Smooth muscle cell (in vitro differentiated cells): ENCODE measurements around the gene MRPS15. TPM values are rescaled to one million over a fixed set of nuclear protein-coding genes. Genes with fewer than 3 reads are reported as not detected.

Experiments
- DNase-seq: peaks from one replicate; lab custom pipeline; 2025; ENCODE audit not compliant: unreplicated experiment; lab: John Stamatoyannopoulos, UW
- H2AFZ ChIP-seq: fragments of 200-600 bp; sonication (generic); 2 replicates; pipeline ENCODE4 v1.6.0; 2016; ENCODE audit warnings: antibody characterized with exemption, low read depth, mild to moderate bottlenecking
- H3F3A ChIP-seq: fragments of 200-600 bp; sonication (generic); 2 replicates; pipeline ENCODE4 v1.6.0; 2017; ENCODE audit warnings: antibody characterized with exemption, low read depth
- H3K27ac ChIP-seq: fragments of 200-600 bp; sonication (generic); 2 replicates; pipeline ENCODE4 v1.5.1; 2016; ENCODE audit warnings: low read depth, mild to moderate bottlenecking
- H3K27me3 ChIP-seq: fragments of 200-600 bp; sonication (generic); 2 replicates; pipeline ENCODE4 v1.6.1; 2016; ENCODE audit warnings: low read depth, mild to moderate bottlenecking
- H3K36me3 ChIP-seq: fragments of 200-600 bp; sonication (generic); 2 replicates; pipeline ENCODE4 v1.5.1; 2016; ENCODE audit warnings: low read depth
- H3K4me1 ChIP-seq: fragments of 200-600 bp; sonication (generic); 2 replicates; pipeline ENCODE4 v1.5.1; 2016; ENCODE audit warnings: low read depth
- H3K4me2 ChIP-seq: fragments of 200-600 bp; sonication (generic); 2 replicates; pipeline ENCODE4 v1.6.0; 2016; ENCODE audit warnings: mild to moderate bottlenecking
- H3K4me3 ChIP-seq: fragments of 200-600 bp; sonication (generic); 2 replicates; pipeline ENCODE4 v1.5.1; 2016; ENCODE audit warnings: mild to moderate bottlenecking
- H3K79me2 ChIP-seq: fragments of 200-600 bp; sonication (generic); 2 replicates; pipeline ENCODE4 v1.6.0; 2016; ENCODE audit warnings: low read depth, mild to moderate bottlenecking
- H3K9ac ChIP-seq: fragments of 200-600 bp; sonication (generic); 2 replicates; pipeline ENCODE4 v1.6.0; 2016; ENCODE audit warnings: low read depth
- H3K9me3 ChIP-seq: fragments of 200-600 bp; sonication (generic); replicated peaks from 2 replicates; pipeline ENCODE4 v1.5.1; 2016; ENCODE audit warnings: low read depth
- H4K20me1 ChIP-seq: fragments of 200-600 bp; sonication (generic); 2 replicates; pipeline ENCODE4 v1.6.0; 2016; ENCODE audit warnings: low read depth
- WGBS: methylation state at CpG from one replicate; pipeline ENCODE4 v1.1.7; 2016; ENCODE audit warnings: low lambda C conversion rate; 5-methylcytosine and 5-hydroxymethylcytosine counted together
- polyA plus RNA-seq: library from polyadenylated mRNA; unstranded; fragments of >200 nt; fragmentation: Nextera tagmentation; extraction: Ambion mirVana; gene quantifications from 2 replicates; pipeline ENCODE4 v1.2.1, GENCODE V29; 2016
- total RNA-seq: library from RNA; depleted of rRNA; stranded (reverse); fragments of >200 nt; gene quantifications from 2 replicates; pipeline ENCODE4 v1.2.3, GENCODE V29; 2014
- TF ChIP-seq, protein P1 (sequence below): fragments of 200-600 bp; sonication (generic); IDR thresholded peaks from 2 replicates; pipeline ENCODE4 v1.5.1; 2017; ENCODE audit warnings: borderline replicate concordance, mild to moderate bottlenecking, antibody characterized with exemption; ENCODE audit not compliant: insufficient read depth, poor library complexity, severe bottlenecking

The MRPS15 gene
- total and polyA plus RNA-seq, 2 experiments from 2014 or later, result 78.3 to 141 TPM

DNA sequence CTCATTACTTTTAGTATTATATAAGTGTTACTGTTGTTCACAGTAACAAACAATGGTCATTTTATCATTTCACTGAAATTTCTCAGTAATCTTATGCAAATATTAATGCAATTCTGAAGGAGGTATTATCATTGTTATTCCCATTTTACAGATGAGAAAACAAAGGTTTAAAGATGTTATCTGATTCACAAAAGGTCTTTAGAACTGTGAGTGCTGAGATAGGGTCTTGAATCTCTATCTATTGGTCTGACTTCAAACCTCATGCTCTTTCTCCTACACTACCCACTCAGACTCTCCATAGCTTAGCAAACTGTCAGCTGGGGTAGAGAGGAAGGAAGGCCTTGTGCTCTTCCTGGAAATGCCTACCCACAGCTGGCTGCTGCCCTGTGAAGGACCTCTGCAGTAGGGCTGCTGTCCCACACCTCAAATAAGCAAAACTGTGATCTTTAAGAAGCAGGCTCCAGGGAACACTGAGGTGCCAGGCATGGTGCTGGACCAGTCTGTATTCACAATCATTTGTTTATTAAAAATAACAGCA, 7.7 kb downstream of the MRPS15 start:
- no peaks in the 10 kb centered on the region for H3K27me3 ChIP-seq
- H4K20me1 ChIP-seq, result no peaks in the 10 kb centered on the region
- H3K4me1 ChIP-seq, result no peaks in the 10 kb centered on the region
- no peak overlapping the region for H2AFZ ChIP-seq
- H3F3A ChIP-seq, result no peaks in the 10 kb centered on the region
- H3K36me3 ChIP-seq, result peaks cover 9% of the 10 kb centered on the region
- H3K79me2 ChIP-seq, result no peaks in the 10 kb centered on the region
- TF ChIP-seq, protein P1, sequence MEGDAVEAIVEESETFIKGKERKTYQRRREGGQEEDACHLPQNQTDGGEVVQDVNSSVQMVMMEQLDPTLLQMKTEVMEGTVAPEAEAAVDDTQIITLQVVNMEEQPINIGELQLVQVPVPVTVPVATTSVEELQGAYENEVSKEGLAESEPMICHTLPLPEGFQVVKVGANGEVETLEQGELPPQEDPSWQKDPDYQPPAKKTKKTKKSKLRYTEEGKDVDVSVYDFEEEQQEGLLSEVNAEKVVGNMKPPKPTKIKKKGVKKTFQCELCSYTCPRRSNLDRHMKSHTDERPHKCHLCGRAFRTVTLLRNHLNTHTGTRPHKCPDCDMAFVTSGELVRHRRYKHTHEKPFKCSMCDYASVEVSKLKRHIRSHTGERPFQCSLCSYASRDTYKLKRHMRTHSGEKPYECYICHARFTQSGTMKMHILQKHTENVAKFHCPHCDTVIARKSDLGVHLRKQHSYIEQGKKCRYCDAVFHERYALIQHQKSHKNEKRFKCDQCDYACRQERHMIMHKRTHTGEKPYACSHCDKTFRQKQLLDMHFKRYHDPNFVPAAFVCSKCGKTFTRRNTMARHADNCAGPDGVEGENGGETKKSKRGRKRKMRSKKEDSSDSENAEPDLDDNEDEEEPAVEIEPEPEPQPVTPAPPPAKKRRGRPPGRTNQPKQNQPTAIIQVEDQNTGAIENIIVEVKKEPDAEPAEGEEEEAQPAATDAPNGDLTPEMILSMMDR, result no peak
- H3K9ac ChIP-seq, result no peak overlapping the region
- H3K27ac ChIP-seq, result no peak overlapping the region
- H3K4me3 ChIP-seq, result no peak overlapping the region
- DNase-seq, result no peak
- no peak overlapping the region for H3K4me2 ChIP-seq
- no peaks in the 10 kb centered on the region for H3K9me3 ChIP-seq

DNA sequence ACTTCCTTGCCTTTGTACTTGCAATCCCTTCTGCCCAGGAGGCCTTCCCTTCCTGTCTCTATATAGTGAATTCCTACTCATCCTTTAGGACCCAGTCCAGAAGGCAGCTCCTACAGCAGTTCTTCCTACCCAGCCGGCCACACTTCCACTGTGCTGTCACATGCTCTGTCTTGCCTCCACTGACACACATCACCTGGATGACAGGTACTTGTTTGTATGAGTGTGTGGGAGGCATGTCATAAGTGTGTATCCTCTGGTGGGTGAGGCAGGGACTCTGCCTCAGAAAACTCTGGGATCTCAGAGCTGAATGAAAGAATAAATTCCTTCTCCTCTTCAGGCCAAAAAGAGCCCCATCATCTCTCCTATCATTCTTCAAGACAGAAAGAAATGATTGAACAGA, 8.8 kb downstream of the MRPS15 start:
- no peak for DNase-seq
- H3K4me1 ChIP-seq, result no peaks in the 10 kb centered on the region
- H3K9me3 ChIP-seq, result no peaks in the 10 kb centered on the region
- TF ChIP-seq, protein P1, result no peak
- H3K4me2 ChIP-seq, result no peak overlapping the region
- no peaks in the 10 kb centered on the region for H4K20me1 ChIP-seq
- WGBS, result 86% methylated on average over 1 of the region's 1 CpG
- no peaks in the 10 kb centered on the region for H3K27me3 ChIP-seq
- H3K4me3 ChIP-seq, result no peak overlapping the region
- H3K27ac ChIP-seq, result no peak overlapping the region
- no peaks in the 10 kb centered on the region for H3F3A ChIP-seq
- no peak overlapping the region for H3K9ac ChIP-seq
- no peaks in the 10 kb centered on the region for H3K79me2 ChIP-seq
- no peak overlapping the region for H2AFZ ChIP-seq
- H3K36me3 ChIP-seq, result peaks cover 4% of the 10 kb centered on the region

DNA sequence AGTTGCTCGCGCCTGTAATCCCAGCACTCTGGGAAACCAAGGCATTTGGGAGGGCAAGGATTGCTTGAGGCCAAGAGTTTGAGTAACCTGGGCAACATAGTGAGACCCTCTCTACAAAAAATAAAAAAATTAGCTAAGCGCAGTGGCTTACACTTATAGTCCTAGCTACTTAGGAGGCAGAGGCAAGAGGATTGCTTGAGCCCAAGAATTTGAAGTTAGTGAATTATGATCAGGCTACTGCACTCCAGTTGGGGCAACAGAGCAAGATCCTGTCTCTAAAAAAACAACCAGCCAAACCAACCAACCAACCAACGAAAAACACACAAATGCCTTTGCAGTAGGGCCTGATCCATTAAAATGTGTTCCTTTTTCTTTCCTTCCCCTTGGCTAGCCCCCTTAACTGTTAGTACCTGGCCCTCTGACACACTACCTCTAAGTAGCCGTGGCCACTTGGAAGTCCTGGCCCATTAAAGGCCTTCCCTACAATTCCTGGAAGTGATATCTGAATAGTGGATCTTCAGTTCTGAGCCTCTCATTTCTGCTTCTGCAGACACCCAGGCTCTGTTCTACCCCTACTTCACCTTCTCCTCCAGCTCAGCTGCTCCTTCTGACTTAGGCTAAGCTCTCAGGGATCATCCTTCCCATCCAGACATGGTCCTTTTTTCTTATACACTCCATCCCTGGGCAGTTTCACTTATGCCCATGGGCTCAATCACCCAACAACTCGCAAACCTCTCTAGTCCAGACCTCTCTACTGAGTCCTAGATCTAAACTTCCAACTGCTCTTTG, 10.4 kb downstream of the MRPS15 start:
- H2AFZ ChIP-seq, result no peak overlapping the region
- peaks cover 4% of the 10 kb centered on the region for H3K36me3 ChIP-seq
- H3K4me2 ChIP-seq, result no peak overlapping the region
- no peaks in the 10 kb centered on the region for H3K27me3 ChIP-seq
- H3K9ac ChIP-seq, result no peak overlapping the region
- no peaks in the 10 kb centered on the region for H4K20me1 ChIP-seq
- H3K9me3 ChIP-seq, result no peaks in the 10 kb centered on the region
- no peak overlapping the region for H3K4me3 ChIP-seq
- TF ChIP-seq, protein P1, result no peak
- no peaks in the 10 kb centered on the region for H3K79me2 ChIP-seq
- no peak for DNase-seq
- H3K4me1 ChIP-seq, result no peaks in the 10 kb centered on the region
- WGBS, result 96% methylated on average over 6 of the region's 6 CpGs
- no peaks in the 10 kb centered on the region for H3F3A ChIP-seq
- no peak overlapping the region for H3K27ac ChIP-seq

DNA sequence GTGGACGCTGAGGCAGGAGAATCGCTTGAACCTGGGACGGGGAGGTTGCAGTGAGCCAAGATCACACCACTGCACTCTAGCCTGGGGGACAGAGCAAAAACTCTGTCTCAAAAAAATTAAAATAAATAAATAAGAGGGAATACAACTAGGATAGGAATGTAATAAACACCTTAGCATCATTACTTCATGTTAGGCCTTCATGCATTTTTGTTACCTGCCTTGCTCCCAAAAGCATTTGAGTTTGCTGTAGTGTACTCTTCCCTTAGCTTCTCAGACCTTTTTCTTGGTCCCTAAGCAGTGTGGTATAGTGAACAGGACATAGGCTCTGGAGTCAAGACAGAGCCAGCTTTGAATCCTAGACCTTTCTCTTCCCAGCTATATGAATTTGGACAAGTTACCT, 11.1 kb downstream of the MRPS15 start:
- H3K4me3 ChIP-seq, result no peak overlapping the region
- H3K4me1 ChIP-seq, result no peaks in the 10 kb centered on the region

More for the DNA sequence above, 11.1 kb downstream of the MRPS15 start:
- no peak overlapping the region for H3K4me2 ChIP-seq
- peaks cover 4% of the 10 kb centered on the region for H3K36me3 ChIP-seq
- H3K27me3 ChIP-seq, result no peaks in the 10 kb centered on the region
- H3F3A ChIP-seq, result no peaks in the 10 kb centered on the region
- no peak overlapping the region for H3K27ac ChIP-seq
- no peak for DNase-seq
- no peak overlapping the region for H3K9ac ChIP-seq
- 93% methylated on average over 3 of the region's 3 CpGs for WGBS
- no peaks in the 10 kb centered on the region for H4K20me1 ChIP-seq
- no peaks in the 10 kb centered on the region for H3K79me2 ChIP-seq
- H2AFZ ChIP-seq, result no peak overlapping the region
- TF ChIP-seq, protein P1, result no peak
- H3K9me3 ChIP-seq, result no peaks in the 10 kb centered on the region
